SIG-M5 treated with dmso at 0.1 percent for 504 hours (cell line): ENCODE data around the gene SRP9.
"Not testable (repeated sequence)": the region's sequence is repeated elsewhere in the genome, so short reads cannot be mapped to it uniquely, and the experiment has no call there.

ENCODE experiments used
- DNase-seq: peaks from one replicate; lab custom pipeline; 2025; ENCODE audit not compliant: unreplicated experiment; lab: John Stamatoyannopoulos, UW

SRP9 gene

GRCh38 chr1:225814381-225814780 lies 36.8 kb downstream of the SRP9 start:
- DNase-seq = no peak

DNA sequence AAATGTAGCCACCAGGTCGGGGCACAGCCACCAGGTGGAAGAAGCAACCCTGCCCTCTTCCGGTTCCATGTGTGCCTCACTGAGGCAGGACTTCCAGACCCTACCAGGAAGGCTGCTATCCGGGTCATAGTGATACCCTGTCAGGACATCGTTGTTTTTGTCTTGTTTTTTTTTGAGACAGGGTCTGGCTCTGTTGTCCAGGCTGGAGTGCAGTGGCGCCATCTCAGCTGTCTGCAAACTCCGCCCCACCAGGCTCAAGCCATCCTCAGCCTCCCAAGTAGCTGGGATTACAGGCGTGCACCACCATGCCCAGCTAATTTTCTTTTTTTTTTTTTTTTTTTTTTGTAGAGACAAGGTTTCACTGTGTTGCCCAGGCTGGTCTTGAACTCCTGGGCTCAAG lies 37.5 kb downstream of the SRP9 start:
- DNase-seq = not testable (repeated sequence)

- DNase-seq = no peak
Observed at GRCh38 chr1:225815526-225816178, 38.0 kb downstream of the SRP9 start.

DNA sequence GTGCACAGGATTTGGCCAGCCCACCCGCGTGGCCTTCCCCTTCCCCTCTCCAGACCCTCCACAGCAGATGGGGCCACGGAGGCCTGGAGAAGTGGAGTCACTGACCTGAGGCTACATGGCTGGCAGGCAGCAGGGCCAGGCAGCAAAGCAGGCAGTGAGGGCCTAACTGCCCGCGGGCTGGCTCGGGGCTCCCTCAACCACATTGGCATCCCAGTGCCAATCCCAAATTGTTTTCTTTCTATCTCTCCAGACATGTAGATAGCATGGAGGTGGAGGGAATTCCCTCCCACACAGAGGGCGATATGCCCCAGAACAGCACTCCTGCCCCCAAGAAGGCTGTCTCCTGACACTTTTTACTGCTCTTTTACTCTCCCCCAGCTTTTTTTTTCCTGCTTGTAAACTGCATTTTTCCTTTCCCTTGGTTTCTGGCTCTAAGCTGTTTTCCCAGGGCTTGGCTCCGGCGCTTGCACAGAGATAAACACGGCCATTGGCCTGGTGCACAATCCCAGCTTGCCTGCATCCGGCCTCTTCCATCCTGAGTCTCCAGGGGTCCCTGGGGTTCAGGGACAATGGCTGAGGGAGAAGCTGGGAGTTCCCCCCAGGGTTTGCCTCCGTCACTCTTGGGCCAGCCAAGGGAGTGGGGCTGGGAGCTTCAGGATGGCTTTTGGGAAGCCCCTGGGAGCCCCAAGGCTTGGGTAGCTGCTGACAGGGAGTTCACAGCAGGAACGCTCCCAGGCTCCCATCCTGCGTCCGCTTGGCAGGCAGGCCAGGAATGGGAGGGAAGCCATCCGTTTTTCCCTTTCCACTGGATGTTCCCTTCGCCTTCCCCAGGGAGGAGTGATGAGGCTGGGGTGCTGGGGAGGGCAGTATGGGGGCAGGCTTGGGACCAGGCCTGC lies 39.3 kb downstream of the SRP9 start:
- DNase-seq = no peak

- DNase-seq = no peak
Observed at GRCh38 chr1:225817611-225818061, 40.0 kb downstream of the SRP9 start.

DNA sequence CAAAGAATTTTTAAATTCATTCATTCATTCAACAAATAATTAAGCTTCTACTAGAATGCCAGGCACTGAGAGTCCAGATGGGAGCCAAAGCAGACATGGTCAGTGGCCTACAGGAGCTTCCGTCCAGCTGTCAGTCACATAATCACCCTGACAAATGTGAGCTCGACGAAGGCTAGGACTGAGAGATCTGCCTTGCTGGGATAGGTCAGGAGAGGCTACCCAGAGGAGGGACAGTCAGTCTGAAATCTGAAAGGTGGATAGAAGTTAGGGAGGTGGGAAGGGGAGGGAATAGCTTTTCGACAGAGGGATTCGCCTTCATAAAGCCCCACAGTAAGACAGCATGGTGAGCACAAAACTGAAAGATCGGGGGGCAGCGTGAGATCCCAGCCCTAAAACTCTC lies 40.6 kb downstream of the SRP9 start:
- no peak for DNase-seq

- no peak for DNase-seq
Observed at GRCh38 chr1:225819346-225820192, 41.9 kb downstream of the SRP9 start.

DNA sequence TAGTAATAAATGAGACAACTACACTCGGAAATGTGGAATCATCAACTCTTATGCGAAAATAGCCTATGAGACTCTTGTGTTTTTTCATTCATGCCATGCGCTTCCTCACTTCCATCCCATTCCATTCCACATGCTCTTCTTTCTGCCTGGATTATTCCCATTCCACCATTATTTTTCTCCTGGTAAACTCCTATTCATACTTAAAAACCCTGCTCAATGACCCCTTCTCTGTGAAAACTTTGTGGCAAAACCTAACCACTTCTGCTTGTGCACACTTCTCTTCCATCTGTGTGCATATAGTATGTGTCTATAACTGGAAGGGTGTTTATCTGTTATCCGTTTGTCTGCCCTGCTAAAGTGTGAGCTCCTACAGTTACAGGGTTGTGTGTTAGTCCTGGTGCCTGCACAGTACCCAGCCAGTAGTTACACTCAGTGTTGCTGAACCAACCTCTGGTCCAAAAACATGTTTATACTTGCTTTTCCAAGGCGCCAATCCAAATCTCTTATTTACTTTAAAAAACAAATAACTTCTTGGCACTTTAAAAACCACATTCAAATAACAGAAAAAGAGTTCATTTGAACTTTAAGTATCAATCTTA lies 43.0 kb downstream of the SRP9 start:
- DNase-seq = no peak

- no peak for DNase-seq
Observed at GRCh38 chr1:225822655-225823403, 45.2 kb downstream of the SRP9 start.

- DNase-seq = no peak
Observed at GRCh38 chr1:225823811-225824261, 46.2 kb downstream of the SRP9 start.

DNA sequence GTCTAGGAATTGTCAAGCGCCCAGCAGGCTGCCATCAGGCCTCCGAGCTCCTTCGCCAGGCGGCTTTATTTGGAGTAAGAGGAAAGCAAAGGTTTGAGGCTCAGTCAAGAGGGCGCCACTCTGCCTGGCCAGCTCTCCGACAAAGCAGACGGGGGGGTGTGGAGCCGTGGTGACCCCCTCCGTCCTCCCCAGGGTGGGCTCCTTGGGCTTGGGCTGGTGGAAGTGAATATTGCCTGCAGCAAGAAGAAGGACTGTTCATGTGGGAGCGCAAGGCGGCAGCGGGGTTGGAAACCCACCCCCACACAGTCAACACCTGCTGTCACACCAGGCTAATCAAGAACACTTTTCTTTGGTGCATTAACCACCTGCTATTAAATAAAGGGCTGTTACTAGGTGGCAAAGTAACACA lies 46.9 kb downstream of the SRP9 start:
- DNase-seq = no peak

- DNase-seq = no peak
Observed at GRCh38 chr1:225825078-225825477, 47.5 kb downstream of the SRP9 start.

DNA sequence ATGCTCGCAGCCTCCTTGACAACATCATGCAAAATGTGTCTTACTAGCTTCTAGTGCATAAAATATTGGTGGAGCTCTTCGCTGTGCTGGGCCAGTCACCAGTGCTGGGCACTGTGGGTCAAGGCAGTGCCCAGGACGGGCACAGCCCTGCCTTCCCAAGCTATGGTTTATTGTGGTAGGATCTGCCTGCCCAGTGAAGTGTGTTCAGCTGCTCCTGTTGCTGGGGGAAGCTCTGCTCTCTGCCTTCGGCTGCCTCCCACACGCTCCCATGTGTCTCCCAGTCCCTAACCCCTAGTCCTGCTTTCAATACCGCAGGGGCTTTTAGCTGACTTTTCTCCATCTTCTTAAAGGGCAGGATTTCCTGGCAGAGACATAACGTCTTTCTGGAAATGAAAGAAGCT lies 48.0 kb downstream of the SRP9 start:
- no peak for DNase-seq

GRCh38 chr1:225827076-225827475 lies 49.5 kb downstream of the SRP9 start:
- no peak for DNase-seq

DNA sequence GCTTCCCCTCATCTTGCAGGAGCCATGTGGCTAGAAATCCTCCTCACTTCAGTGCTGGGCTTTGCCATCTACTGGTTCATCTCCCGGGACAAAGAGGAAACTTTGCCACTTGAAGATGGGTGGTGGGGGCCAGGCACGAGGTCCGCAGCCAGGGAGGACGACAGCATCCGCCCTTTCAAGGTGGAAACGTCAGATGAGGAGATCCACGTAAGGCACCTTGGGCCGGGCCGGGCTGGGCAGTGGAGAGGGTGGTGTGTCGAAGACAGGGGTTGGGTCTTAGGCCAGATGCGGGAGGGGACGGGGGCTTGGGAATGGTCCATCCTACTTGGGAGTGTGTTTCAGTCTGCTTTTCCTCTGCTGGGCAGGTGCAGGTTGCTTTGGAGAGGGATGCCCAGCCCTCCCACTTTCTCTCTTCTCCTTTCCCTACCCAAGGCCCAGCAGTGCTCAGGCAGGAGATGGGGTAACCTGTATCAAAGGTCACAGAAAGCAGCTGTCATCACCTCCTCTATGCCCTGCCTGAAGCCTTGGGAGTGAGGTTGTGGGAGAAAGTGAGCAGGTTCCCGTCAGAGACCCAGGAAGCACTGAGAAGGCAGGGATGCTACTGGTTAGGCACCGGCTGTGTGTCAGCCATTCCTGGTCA lies 51.2 kb downstream of the SRP9 start:
- no peak for DNase-seq

GRCh38 chr1:225830841-225831240 lies 53.2 kb downstream of the SRP9 start:
- no peak for DNase-seq

DNA sequence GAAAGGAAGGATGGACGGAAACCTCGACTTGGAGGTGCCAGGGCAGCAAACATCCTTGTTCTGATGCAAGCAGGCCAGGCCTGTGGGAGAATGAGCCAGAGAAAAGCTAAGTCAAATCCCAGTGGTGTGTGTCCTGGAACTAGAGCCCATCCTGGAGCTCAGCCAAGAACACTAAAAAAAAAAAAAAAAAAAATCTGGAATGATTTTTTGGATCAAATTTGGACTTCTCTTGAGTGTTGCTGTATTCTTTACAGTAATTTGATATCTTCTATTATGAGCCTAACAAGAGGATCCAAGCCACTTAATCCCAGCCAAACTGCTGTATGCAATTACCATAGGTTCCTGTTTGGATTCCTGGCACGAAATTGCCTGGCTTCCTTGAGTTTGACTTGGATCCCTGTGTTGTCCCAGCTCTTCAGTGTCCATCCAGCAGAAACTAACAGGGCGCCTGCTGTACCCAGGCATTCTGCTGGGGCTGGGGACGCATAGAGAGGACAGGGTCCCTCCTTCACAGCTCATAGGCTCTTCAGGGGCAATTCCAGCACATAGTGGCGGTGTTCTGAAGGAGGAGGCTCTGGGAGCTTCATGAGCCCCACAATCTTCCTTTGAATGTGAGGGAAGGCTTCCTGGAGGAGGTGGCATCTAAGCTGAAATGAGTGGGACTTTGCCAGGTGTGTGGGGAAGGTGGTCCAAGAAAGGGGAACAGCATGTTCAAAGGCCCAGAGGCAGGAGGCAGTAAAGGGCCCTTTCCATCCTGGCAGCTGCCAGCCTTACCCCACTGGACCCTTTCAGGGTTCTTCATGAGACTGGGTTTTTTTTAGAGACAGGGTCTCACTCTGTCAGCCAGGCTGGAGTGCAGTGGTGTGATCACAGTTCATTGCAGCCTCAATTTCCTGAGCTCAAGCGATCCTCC lies 57.0 kb downstream of the SRP9 start:
- DNase-seq = no peak

- no peak for DNase-seq
Observed at GRCh38 chr1:225835856-225836255, 58.2 kb downstream of the SRP9 start.

DNA sequence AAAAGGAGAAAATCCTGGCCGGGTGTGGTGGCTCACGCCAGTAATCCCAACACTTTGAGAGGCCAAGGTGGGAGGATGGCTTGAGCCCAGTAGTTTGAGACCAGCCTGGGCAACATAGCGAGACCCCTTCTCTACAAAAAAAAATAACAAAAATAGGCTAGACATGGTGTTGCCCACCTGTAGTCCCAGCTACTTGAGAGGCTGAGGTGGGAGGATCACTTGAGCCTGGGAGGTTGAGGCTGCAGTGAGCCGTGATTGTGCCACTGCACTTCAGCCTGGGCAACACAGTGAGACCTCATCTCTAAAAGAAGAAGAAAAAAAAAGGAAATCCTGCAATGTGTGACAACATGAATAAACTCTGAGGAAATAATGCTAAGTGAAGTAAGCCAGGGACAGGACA lies 58.7 kb downstream of the SRP9 start:
- not testable (repeated sequence) for DNase-seq
